AG09319 (cell line): Measurements from ENCODE around the gene CPXM2.

ENCODE experiments used
- DNase-seq: peaks from one replicate; pipeline ENCODE4 v3.0.0-alpha.2; 2010; ENCODE audit warnings: low read depth; ENCODE audit errors: extremely low read depth
- TF ChIP-seq, protein P1 (sequence below): IDR thresholded peaks from 2 replicates; pipeline ENCODE4 v1.5.1; 2011; ENCODE audit warnings: low read depth, mild to moderate bottlenecking, inconsistent platforms, low read length, moderate library complexity

The CPXM2 gene

GRCh38 chr10:123782549-123782948 is 109.1 kb downstream of the CPXM2 start:
- DNase-seq, result no peak
- TF ChIP-seq, protein P1, sequence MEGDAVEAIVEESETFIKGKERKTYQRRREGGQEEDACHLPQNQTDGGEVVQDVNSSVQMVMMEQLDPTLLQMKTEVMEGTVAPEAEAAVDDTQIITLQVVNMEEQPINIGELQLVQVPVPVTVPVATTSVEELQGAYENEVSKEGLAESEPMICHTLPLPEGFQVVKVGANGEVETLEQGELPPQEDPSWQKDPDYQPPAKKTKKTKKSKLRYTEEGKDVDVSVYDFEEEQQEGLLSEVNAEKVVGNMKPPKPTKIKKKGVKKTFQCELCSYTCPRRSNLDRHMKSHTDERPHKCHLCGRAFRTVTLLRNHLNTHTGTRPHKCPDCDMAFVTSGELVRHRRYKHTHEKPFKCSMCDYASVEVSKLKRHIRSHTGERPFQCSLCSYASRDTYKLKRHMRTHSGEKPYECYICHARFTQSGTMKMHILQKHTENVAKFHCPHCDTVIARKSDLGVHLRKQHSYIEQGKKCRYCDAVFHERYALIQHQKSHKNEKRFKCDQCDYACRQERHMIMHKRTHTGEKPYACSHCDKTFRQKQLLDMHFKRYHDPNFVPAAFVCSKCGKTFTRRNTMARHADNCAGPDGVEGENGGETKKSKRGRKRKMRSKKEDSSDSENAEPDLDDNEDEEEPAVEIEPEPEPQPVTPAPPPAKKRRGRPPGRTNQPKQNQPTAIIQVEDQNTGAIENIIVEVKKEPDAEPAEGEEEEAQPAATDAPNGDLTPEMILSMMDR, result no peak

DNA sequence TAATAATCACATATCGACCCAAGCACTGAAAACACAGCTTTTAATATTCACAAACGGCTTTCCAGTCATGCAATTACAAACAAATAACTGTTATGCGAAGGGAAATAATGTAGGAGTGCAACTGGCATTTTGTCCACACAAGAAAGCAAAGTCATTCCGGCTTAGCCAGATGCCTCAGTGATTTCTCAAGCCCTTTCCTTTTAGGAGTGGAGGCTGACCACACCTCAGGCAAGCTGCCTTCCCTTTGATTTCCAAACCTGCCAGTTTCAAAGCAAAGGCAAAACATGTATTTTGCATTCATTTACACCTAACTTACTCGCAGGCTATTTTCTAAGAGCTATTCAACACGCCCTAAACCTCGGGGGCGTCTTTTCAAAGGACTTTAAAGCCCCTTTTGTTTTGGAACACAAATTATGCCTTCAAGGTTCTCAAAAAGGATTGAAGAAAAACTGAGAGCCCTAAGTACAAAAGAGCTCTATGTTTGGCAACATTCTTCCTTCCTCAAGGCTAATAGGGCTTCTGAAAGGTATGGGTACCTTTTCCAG is 109.6 kb downstream of the CPXM2 start:
- DNase-seq, result no peak

GRCh38 chr10:123781324-123781900 is 110.2 kb downstream of the CPXM2 start:
- no peak for DNase-seq
- TF ChIP-seq, protein P1, result no peak

More for the DNA sequence above, 109.6 kb downstream of the CPXM2 start:
- TF ChIP-seq, protein P1, result no peak

- DNase-seq, result no peak
- TF ChIP-seq, protein P1, result no peak
Measured at GRCh38 chr10:123778719-123779517, 112.7 kb downstream of the CPXM2 start.

DNA sequence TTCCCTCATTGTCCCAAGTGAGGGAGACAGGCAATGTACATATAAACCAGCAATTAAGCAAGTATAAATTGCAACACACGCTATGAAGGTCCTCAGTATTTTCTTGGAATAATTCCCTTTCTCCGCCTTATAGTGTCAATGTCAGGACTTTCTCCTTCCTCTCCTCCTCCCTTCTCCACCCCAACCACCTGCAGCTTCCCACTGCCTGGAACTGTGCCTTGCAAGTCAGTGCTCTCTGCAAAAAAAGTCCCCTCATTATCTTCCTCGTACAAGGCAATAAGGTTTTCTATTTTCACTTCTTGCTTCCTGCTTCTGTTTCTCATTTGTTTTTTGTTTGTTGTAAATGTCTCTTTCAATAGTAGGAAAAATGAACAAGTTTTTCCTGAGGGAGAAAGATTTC is 113.7 kb downstream of the CPXM2 start:
- no peak for DNase-seq
- TF ChIP-seq, protein P1, result no peak

DNA sequence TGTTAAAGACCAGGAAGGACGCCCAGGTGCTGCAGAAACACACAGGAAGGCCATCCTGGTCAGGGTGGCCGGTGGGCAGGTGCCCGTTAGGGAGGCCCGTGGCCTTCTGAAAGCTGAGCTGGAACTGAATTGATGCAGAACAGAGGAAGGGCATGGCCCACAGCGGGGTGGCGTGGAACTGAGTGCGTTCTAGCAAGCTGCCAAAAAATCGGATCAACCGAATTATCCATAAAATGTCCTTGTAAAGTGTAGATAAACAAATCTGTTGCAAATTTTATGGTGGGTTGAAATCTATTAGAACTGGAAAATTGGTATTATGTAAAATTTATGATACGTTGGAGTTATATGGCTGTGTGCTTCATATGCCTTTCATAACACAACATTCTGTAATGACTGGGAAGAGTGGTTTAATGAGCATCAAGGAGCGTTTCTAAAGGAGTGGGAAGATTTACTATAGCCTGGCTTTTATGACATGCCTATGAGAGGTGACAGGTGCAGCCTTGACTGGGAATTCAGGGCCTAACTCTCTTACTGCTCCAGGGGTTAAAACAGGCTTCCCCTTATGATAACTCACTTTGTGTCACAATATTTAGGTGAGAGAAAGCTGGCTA is 117.4 kb downstream of the CPXM2 start:
- DNase-seq, result no peak
- TF ChIP-seq, protein P1, result no peak
